HG03354 (cell line): Measurements from ENCODE around the gene SIAE.

Experiments used
- ATAC-seq: cut with Tn5 transposase; IDR thresholded peaks from one replicate; pipeline ENCODE4 v1.9.1; 2021; ENCODE audit warnings: mild to moderate bottlenecking; ENCODE audit not compliant: unreplicated experiment, poor library complexity, severe bottlenecking

Gene SIAE

GRCh38 chr11:124670732-124671131 lies 2.8 kb downstream of the SIAE start:
- no peak for ATAC-seq

GRCh38 chr11:124669193-124669592 lies 4.3 kb downstream of the SIAE start:
- ATAC-seq, result peak; percentile 36

- ATAC-seq, result no peak
These were observed 5.9 kb downstream of the SIAE start for GRCh38 chr11:124667601-124668000.

GRCh38 chr11:124663861-124664260 lies 9.7 kb downstream of the SIAE start:
- ATAC-seq, result no peak

GRCh38 chr11:124662106-124662505 lies 11.4 kb downstream of the SIAE start:
- no peak for ATAC-seq

GRCh38 chr11:124661553-124661952 lies 12.0 kb downstream of the SIAE start:
- ATAC-seq, result no peak

GRCh38 chr11:124658986-124659385 lies 14.6 kb downstream of the SIAE start:
- ATAC-seq, result no peak

GRCh38 chr11:124658501-124658900 lies 15.0 kb downstream of the SIAE start:
- no peak for ATAC-seq

GRCh38 chr11:124657904-124658303 lies 15.6 kb downstream of the SIAE start:
- no peak for ATAC-seq

GRCh38 chr11:124656774-124657630 lies 16.5 kb downstream of the SIAE start:
- ATAC-seq, result no peak

- no peak for ATAC-seq
These were observed 24.9 kb downstream of the SIAE start for GRCh38 chr11:124648610-124649009.

GRCh38 chr11:124646148-124646547 lies 27.4 kb downstream of the SIAE start:
- ATAC-seq, result peak; percentile 65

GRCh38 chr11:124644426-124645280 lies 28.9 kb downstream of the SIAE start:
- peak; percentile 68 for ATAC-seq

GRCh38 chr11:124643605-124644425 lies 29.7 kb downstream of the SIAE start:
- ATAC-seq, result no peak

GRCh38 chr11:124643042-124643604 lies 30.4 kb downstream of the SIAE start:
- no peak for ATAC-seq

- ATAC-seq, result no peak
These were observed 30.9 kb downstream of the SIAE start for GRCh38 chr11:124642628-124643027.

GRCh38 chr11:124640666-124641065 lies 32.9 kb downstream of the SIAE start:
- no peak for ATAC-seq

GRCh38 chr11:124639186-124639585 lies 34.4 kb downstream of the SIAE start:
- no peak for ATAC-seq

GRCh38 chr11:124638500-124638899 lies 35.0 kb downstream of the SIAE start:
- ATAC-seq, result no peak

GRCh38 chr11:124635932-124636331 lies 37.6 kb downstream of the SIAE start:
- ATAC-seq, result no peak
